CD4-positive, CD25-positive, alpha-beta regulatory T cell (primary cell): ENCODE data around the gene HHAT. TPM values are rescaled to one million over a fixed set of nuclear protein-coding genes. Genes with fewer than 3 reads are reported as not detected.

ENCODE experiments used
- ATAC-seq, 2 donors: fragments of 150-1000 bp; cut with Tn5 transposase; one replicate each; pipeline ENCODE4 v1.10.0; 2021; ENCODE audit warnings: low read depth in 2 of 2, moderate number of reproducible peaks in 2 of 2, moderate library complexity in 1 of 2
- DNase-seq, 3 donors: peaks; one replicate each; pipeline versions ENCODE4 v3.0.0 to v3.0.0-alpha.2; 2012 to 2022; ENCODE audit warnings: mixed read lengths in 1 of 3
- H3K27ac ChIP-seq: one replicate; pipeline ENCODE4 v1.7.0; 2013; ENCODE audit warnings: mild to moderate bottlenecking, low read length; ENCODE audit not compliant: insufficient read depth, poor library complexity, severe bottlenecking
- H3K27me3 ChIP-seq: one replicate; pipeline ENCODE4 v1.7.0; 2013; ENCODE audit warnings: low read length; ENCODE audit not compliant: control insufficient read depth, insufficient read depth
- H3K36me3 ChIP-seq: one replicate; pipeline ENCODE4 v1.7.0; 2013; ENCODE audit warnings: mild to moderate bottlenecking, low read length, moderate library complexity; ENCODE audit not compliant: control insufficient read depth, insufficient read depth
- H3K4me1 ChIP-seq: 2 replicates; pipeline ENCODE4 v1.7.0; 2013; ENCODE audit warnings: mild to moderate bottlenecking, low read length; ENCODE audit not compliant: insufficient read depth, control insufficient read depth, poor library complexity, severe bottlenecking
- H3K4me3 ChIP-seq: one replicate; pipeline ENCODE4 v1.7.0; 2013; ENCODE audit warnings: low read depth, mild to moderate bottlenecking, low read length, moderate library complexity
- H3K9me3 ChIP-seq, 2 experiments: 1 replicate in 1 of 2; 2 replicates in 1 of 2; pipeline ENCODE4 v1.7.0; 2013; ENCODE audit warnings: low read length in 2 of 2, mild to moderate bottlenecking in 1 of 2, moderate library complexity in 1 of 2; ENCODE audit not compliant: control insufficient read depth in 2 of 2
- H3K27ac Mint-ChIP-seq, 3 donors: one replicate each; pipeline ENCODE4 v1.8.0; 2020 to 2022; ENCODE audit warnings: mild to moderate bottlenecking in 3 of 3, mixed read lengths in 3 of 3, moderate library complexity in 2 of 3
- H3K27me3 Mint-ChIP-seq: one replicate; pipeline ENCODE4 v1.8.0; 2022; ENCODE audit warnings: mild to moderate bottlenecking, mixed read lengths
- H3K36me3 Mint-ChIP-seq: one replicate; pipeline ENCODE4 v1.8.0; 2020; ENCODE audit warnings: mixed read lengths
- H3K4me1 Mint-ChIP-seq, 4 donors: one replicate each; pipeline ENCODE4 v1.8.0; 2020 to 2022; ENCODE audit warnings: mixed read lengths in 4 of 4, mild to moderate bottlenecking in 1 of 4
- H3K4me3 Mint-ChIP-seq, 4 donors: one replicate each; pipeline ENCODE4 v1.8.0; 2020 to 2022; ENCODE audit warnings: mild to moderate bottlenecking in 4 of 4, mixed read lengths in 4 of 4, moderate library complexity in 3 of 4
- H3K9me3 Mint-ChIP-seq, 7 donors: one replicate each; pipeline ENCODE4 v1.8.0; 2020 to 2022; ENCODE audit warnings: mixed read lengths in 7 of 7, mild to moderate bottlenecking in 3 of 7, moderate library complexity in 2 of 7
- polyA plus RNA-seq, 4 donors: library from polyadenylated mRNA; unstranded; fragments of 300-500 nt; fragmentation: Illumina TruSeq; gene quantifications; one replicate each; pipeline ENCODE4 v1.2.3, GENCODE V29; 2021
- total RNA-seq: library from RNA; stranded (reverse); gene quantifications from one replicate; pipeline ENCODE4 v1.2.3, GENCODE V29; 2022

The HHAT gene
- total and polyA plus RNA-seq, 5 donors from 2014 or later: 1.4 to 6.0 (median 2.0) TPM

- Mint-ChIP-seq H3K9me3 (peaks cover 0 to 1% (median 0%) of the 10 kb centered on the region in 7 donors), H3K27me3 (no peaks in the 10 kb centered on the region), H3K4me1 (no peaks in the 10 kb centered on the region), H3K4me3 (no peak overlapping the region), H3K27ac (no peak overlapping the region), H3K36me3 (no peaks in the 10 kb centered on the region)
- Histone ChIP-seq H3K36me3 (no peaks in the 10 kb centered on the region), H3K9me3 (no peaks in the 10 kb centered on the region), H3K4me1 (no peaks in the 10 kb centered on the region), H3K27me3 (no peaks in the 10 kb centered on the region), H3K27ac (no peak overlapping the region), H3K4me3 (no peak overlapping the region)
- ATAC-seq (no peak), DNase-seq (no peak)
Measured at GRCh38 chr1:210706246-210706645, 377.5 kb downstream of the HHAT start.

- H3K4me1 ChIP-seq: no peaks in the 10 kb centered on the region
- Mint-ChIP-seq H3K4me1 (no peaks in the 10 kb centered on the region), H3K9me3 (peaks cover 0 to 1% (median 0%) of the 10 kb centered on the region in 7 donors), H3K36me3 (no peaks in the 10 kb centered on the region), H3K4me3 (no peak overlapping the region), H3K27me3 (no peaks in the 10 kb centered on the region), H3K27ac (no peak overlapping the region)
- no peaks in the 10 kb centered on the region for H3K9me3 ChIP-seq
- ATAC-seq (no peak), DNase-seq (no peak)
- no peak overlapping the region for H3K27ac ChIP-seq
- no peaks in the 10 kb centered on the region for H3K27me3 ChIP-seq
- H3K36me3 ChIP-seq: no peaks in the 10 kb centered on the region
- H3K4me3 ChIP-seq: no peak overlapping the region
Measured at GRCh38 chr1:210707300-210708240, 378.9 kb downstream of the HHAT start.

- no peaks in the 10 kb centered on the region for H3K27me3 Mint-ChIP-seq
- Histone ChIP-seq H3K36me3 (no peaks in the 10 kb centered on the region), H3K4me3 (no peak overlapping the region), H3K4me1 (no peaks in the 10 kb centered on the region), H3K27ac (no peak overlapping the region), H3K9me3 (no peaks in the 10 kb centered on the region), H3K27me3 (no peaks in the 10 kb centered on the region)
- DNase-seq: no peak
- no peaks in the 10 kb centered on the region for H3K36me3 Mint-ChIP-seq
- H3K9me3 Mint-ChIP-seq: peaks cover 0 to 1% (median 0%) of the 10 kb centered on the region in 7 donors
- H3K27ac Mint-ChIP-seq: no peak overlapping the region
- no peaks in the 10 kb centered on the region for H3K4me1 Mint-ChIP-seq
- no peak for ATAC-seq
- no peak overlapping the region for H3K4me3 Mint-ChIP-seq
Measured at GRCh38 chr1:210709701-210710100, 381.0 kb downstream of the HHAT start.

GRCh38 chr1:210711825-210712612, 383.3 kb downstream of the HHAT start:
- Mint-ChIP-seq H3K9me3 (peaks cover 0 to 1% (median 0%) of the 10 kb centered on the region in 7 donors), H3K4me3 (no peak overlapping the region), H3K27ac (no peak overlapping the region), H3K27me3 (no peaks in the 10 kb centered on the region), H3K36me3 (no peaks in the 10 kb centered on the region), H3K4me1 (no peaks in the 10 kb centered on the region)
- Histone ChIP-seq H3K4me3 (no peak overlapping the region), H3K36me3 (no peaks in the 10 kb centered on the region), H3K27me3 (no peaks in the 10 kb centered on the region), H3K9me3 (no peaks in the 10 kb centered on the region), H3K27ac (no peak overlapping the region), H3K4me1 (no peaks in the 10 kb centered on the region)
- DNase-seq (no peak), ATAC-seq (no peak)

GRCh38 chr1:210715072-210715471, 386.4 kb downstream of the HHAT start:
- Mint-ChIP-seq H3K27me3 (no peaks in the 10 kb centered on the region), H3K4me1 (peaks cover 0 to 3% (median 0%) of the 10 kb centered on the region in 4 donors), H3K36me3 (no peaks in the 10 kb centered on the region), H3K4me3 (no peak overlapping the region), H3K27ac (no peak overlapping the region), H3K9me3 (peaks cover 0 to 2% (median 0%) of the 10 kb centered on the region in 7 donors)
- Histone ChIP-seq H3K4me1 (no peaks in the 10 kb centered on the region), H3K9me3 (no peaks in the 10 kb centered on the region), H3K4me3 (no peak overlapping the region), H3K27ac (no peak overlapping the region), H3K27me3 (no peaks in the 10 kb centered on the region), H3K36me3 (no peaks in the 10 kb centered on the region)
- ATAC-seq (no peak), DNase-seq (no peak)

GRCh38 chr1:210722410-210723081, 393.8 kb downstream of the HHAT start:
- ATAC-seq (no peak), DNase-seq (no peak)
- no peaks in the 10 kb centered on the region for H3K9me3 ChIP-seq
- no peak overlapping the region for H3K27ac ChIP-seq
- no peaks in the 10 kb centered on the region for H3K36me3 ChIP-seq
- Mint-ChIP-seq H3K9me3 (peaks cover 0 to 2% (median 0%) of the 10 kb centered on the region in 7 donors), H3K27ac (no peak overlapping the region), H3K4me3 (no peak overlapping the region), H3K36me3 (no peaks in the 10 kb centered on the region), H3K27me3 (peaks cover 5% of the 10 kb centered on the region), H3K4me1 (peaks cover 0 to under 1% (median 0%) of the 10 kb centered on the region in 4 donors)
- no peaks in the 10 kb centered on the region for H3K4me1 ChIP-seq
- H3K27me3 ChIP-seq: no peaks in the 10 kb centered on the region
- no peak overlapping the region for H3K4me3 ChIP-seq

GRCh38 chr1:210723646-210724045, 394.9 kb downstream of the HHAT start:
- no peak overlapping the region for H3K4me3 Mint-ChIP-seq

More at GRCh38 chr1:210723646-210724045, 394.9 kb downstream of the HHAT start:
- Histone ChIP-seq H3K27me3 (no peaks in the 10 kb centered on the region), H3K4me1 (no peaks in the 10 kb centered on the region), H3K9me3 (no peaks in the 10 kb centered on the region), H3K4me3 (no peak overlapping the region), H3K36me3 (no peaks in the 10 kb centered on the region), H3K27ac (no peak overlapping the region)
- Mint-ChIP-seq H3K27ac (no peak overlapping the region), H3K9me3 (peaks cover 0 to 3% (median 0%) of the 10 kb centered on the region in 7 donors), H3K4me1 (no peaks in the 10 kb centered on the region), H3K27me3 (peaks cover 5% of the 10 kb centered on the region), H3K36me3 (no peaks in the 10 kb centered on the region)
- no peak for DNase-seq
- no peak for ATAC-seq
